Natural killer cell (primary cell): ENCODE measurements around the gene CRIP1. TPM values are rescaled to one million over a fixed set of nuclear protein-coding genes. Genes with fewer than 3 reads are reported as not detected.
A peak's percentile ranks its signal among the peaks of the same experiment; 100 is the strongest.

Experiments
- ATAC-seq, 3 donors: fragments of 150-1000 bp in 2 of 3; fragments of 200-7000 bp in 1 of 3; cut with Tn5 transposase; 1 replicate in 1 of 3; 2 replicates in 2 of 3; pipeline ENCODE4 v1.10.0; 2021; ENCODE audit warnings: mild to moderate bottlenecking in 2 of 3, moderate library complexity in 2 of 3
- DNase-seq, 2 donors: peaks; one replicate each; pipeline versions ENCODE4 v3.0.0 to v3.0.0-alpha.2; 2013 to 2021; ENCODE audit warnings: mixed read lengths in 1 of 2
- H3K27ac ChIP-seq: one replicate; pipeline ENCODE4 v1.5.1; 2013; ENCODE audit warnings: mild to moderate bottlenecking, low read length
- H3K27me3 ChIP-seq: one replicate; pipeline ENCODE4 v1.6.1; 2013; ENCODE audit warnings: low read length; ENCODE audit not compliant: control insufficient read depth, insufficient read depth
- H3K36me3 ChIP-seq: one replicate; pipeline ENCODE4 v1.6.1; 2013; ENCODE audit warnings: low read length; ENCODE audit not compliant: control insufficient read depth, insufficient read depth
- H3K4me1 ChIP-seq: one replicate; pipeline ENCODE4 v1.6.1; 2013; ENCODE audit warnings: low read length; ENCODE audit not compliant: control insufficient read depth, insufficient read depth
- H3K4me3 ChIP-seq: one replicate; pipeline ENCODE4 v1.5.1; 2013; ENCODE audit warnings: low read length
- H3K9me3 ChIP-seq: one replicate; pipeline ENCODE4 v1.6.1; 2013; ENCODE audit warnings: low read length; ENCODE audit not compliant: control insufficient read depth, insufficient read depth
- H3K27ac Mint-ChIP-seq, 2 donors: one replicate each; pipeline ENCODE4 v1.8.0; 2022; ENCODE audit warnings: mild to moderate bottlenecking in 2 of 2, mixed read lengths in 2 of 2, moderate library complexity in 1 of 2
- H3K27me3 Mint-ChIP-seq, 2 donors: one replicate each; pipeline ENCODE4 v1.8.0; 2022; ENCODE audit warnings: low read depth in 2 of 2, mixed read lengths in 2 of 2
- H3K36me3 Mint-ChIP-seq: one replicate; pipeline ENCODE4 v1.8.0; 2022; ENCODE audit warnings: mixed read lengths
- H3K4me1 Mint-ChIP-seq, 2 donors: one replicate each; pipeline ENCODE4 v1.8.0; 2022; ENCODE audit warnings: mixed read lengths in 2 of 2
- H3K4me3 Mint-ChIP-seq: one replicate; pipeline ENCODE4 v1.8.0; 2022; ENCODE audit warnings: mild to moderate bottlenecking, moderate library complexity, mixed read lengths
- H3K9me3 Mint-ChIP-seq, 2 donors: one replicate each; pipeline ENCODE4 v1.8.0; 2022; ENCODE audit warnings: mixed read lengths in 2 of 2
- WGBS: methylation state at CpG from one replicate; pipeline ENCODE4 v1.1.7; 2013; ENCODE audit warnings: missing lambda C conversion rate; ENCODE audit not compliant: insufficient coverage; 5-methylcytosine and 5-hydroxymethylcytosine counted together
- intact Hi-C: fragments of 100-400 bp; cut with micrococcal nuclease; formaldehyde crosslinking; loops from one replicate; pipeline ENCODE4 v1.14.2; 2022
- total RNA-seq, 4 donors: library from RNA; stranded (reverse); fragments of 120-200 nt in 1 of 4; gene quantifications; one replicate each; pipeline versions ENCODE4 v1.2.3 to v1.2.4, GENCODE V29; 2013 to 2022
- TF ChIP-seq, protein P1 (sequence below): fragments of 200-600 bp; IDR thresholded peaks from one replicate; pipeline ENCODE4 v1.8.0; 2022; ENCODE audit warnings: antibody characterized with exemption

CRIP1 gene
- total RNA-seq, 3 donors from 2014 or later (not counting 1 experiment from before 2014, with no cell fraction given): 276 to 334 (median 290) TPM

DNA sequence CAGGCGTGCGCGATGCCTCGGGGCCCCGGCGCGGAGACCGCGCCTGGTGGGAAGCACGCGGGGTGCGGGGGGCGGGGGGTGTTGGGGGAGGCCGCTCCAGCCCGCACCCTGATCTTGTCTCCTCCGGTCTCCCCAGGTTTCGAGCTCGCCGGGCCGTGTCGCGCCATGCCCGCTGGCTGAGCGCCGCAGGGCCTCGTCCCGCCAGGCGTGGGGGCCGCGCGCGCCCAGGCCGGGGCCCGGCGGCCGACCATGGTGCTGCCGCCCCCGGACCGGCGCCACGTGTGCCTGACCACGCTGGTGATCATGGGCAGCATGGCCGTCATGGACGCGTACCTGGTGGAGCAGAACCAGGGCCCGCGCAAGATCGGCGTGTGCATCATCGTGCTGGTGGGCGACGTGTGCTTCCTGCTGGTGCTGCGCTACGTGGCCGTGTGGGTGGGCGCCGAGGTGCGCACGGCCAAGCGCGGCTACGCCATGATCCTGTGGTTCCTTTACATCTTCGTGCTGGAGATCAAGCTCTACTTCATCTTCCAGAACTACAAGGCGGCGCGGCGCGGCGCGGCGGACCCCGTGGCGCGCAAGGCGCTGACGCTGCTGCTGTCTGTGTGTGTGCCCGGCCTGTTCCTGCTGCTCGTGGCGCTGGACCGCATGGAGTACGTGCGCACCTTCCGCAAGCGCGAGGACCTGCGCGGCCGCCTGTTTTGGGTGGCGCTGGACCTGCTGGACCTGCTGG, 42.1 kb downstream of the CRIP1 start:
- Histone ChIP-seq H3K27me3 (peaks cover 15% of the 10 kb centered on the region), H3K4me1 (peaks cover 60% of the 10 kb centered on the region), H3K4me3 (no peak overlapping the region), H3K9me3 (no peaks in the 10 kb centered on the region), H3K36me3 (no peaks in the 10 kb centered on the region), H3K27ac (no peak overlapping the region)
- Mint-ChIP-seq H3K4me1 (peaks cover 4 to 23% of the 10 kb centered on the region in 2 donors), H3K4me3 (peak overlapping the region; percentile 81), H3K36me3 (no peaks in the 10 kb centered on the region), H3K9me3 (no peaks in the 10 kb centered on the region), H3K27ac (peak overlapping the region in 1 of 2 donors; percentile 31), H3K27me3 (peaks cover 0 to 45% of the 10 kb centered on the region in 2 donors)
- DNase-seq (peak in 1 of 2 donors; percentile 47), ATAC-seq (peak; percentile 6 to 22 (median 8))
- 13% methylated on average over 89 of the region's 89 CpGs for WGBS
- intact Hi-C loops: loop anchor here (2.0 to 5.0 kb wide), 2 partner anchors 36 to 158 kb away; partner anchors contain the start of gene TEDC1
- TF ChIP-seq, protein P1, sequence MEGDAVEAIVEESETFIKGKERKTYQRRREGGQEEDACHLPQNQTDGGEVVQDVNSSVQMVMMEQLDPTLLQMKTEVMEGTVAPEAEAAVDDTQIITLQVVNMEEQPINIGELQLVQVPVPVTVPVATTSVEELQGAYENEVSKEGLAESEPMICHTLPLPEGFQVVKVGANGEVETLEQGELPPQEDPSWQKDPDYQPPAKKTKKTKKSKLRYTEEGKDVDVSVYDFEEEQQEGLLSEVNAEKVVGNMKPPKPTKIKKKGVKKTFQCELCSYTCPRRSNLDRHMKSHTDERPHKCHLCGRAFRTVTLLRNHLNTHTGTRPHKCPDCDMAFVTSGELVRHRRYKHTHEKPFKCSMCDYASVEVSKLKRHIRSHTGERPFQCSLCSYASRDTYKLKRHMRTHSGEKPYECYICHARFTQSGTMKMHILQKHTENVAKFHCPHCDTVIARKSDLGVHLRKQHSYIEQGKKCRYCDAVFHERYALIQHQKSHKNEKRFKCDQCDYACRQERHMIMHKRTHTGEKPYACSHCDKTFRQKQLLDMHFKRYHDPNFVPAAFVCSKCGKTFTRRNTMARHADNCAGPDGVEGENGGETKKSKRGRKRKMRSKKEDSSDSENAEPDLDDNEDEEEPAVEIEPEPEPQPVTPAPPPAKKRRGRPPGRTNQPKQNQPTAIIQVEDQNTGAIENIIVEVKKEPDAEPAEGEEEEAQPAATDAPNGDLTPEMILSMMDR: peak; percentile 57

DNA sequence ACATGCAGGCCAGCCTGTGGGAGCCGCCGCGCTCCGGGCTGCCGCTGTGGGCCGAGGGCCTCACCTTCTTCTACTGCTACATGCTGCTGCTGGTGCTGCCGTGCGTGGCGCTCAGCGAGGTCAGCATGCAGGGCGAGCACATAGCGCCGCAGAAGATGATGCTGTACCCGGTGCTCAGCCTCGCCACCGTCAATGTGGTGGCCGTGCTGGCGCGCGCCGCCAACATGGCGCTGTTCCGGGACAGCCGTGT, 42.6 kb downstream of the CRIP1 start:
- 33% methylated on average over 24 of the region's 24 CpGs for whole genome bisulfite sequencing
- peak overlapping the region in 1 of 2 donors; percentile 31 for H3K27ac Mint-ChIP-seq
- H3K4me1 Mint-ChIP-seq: peaks cover 4 to 23% of the 10 kb centered on the region in 2 donors
- ATAC-seq: no peak
- no peak for DNase-seq
- H3K9me3 Mint-ChIP-seq: no peaks in the 10 kb centered on the region
- peaks cover 60% of the 10 kb centered on the region for H3K4me1 ChIP-seq
- H3K4me3 ChIP-seq: no peak overlapping the region
- H3K27me3 Mint-ChIP-seq: peaks cover 0 to 47% of the 10 kb centered on the region in 2 donors
- H3K9me3 ChIP-seq: no peaks in the 10 kb centered on the region
- H3K27ac ChIP-seq: no peak overlapping the region
- no peaks in the 10 kb centered on the region for H3K36me3 ChIP-seq
- intact Hi-C loops: loop anchor here (2.0 to 5.0 kb wide), 2 partner anchors 37 to 158 kb away; partner anchors contain the start of gene TEDC1
- H3K36me3 Mint-ChIP-seq: no peaks in the 10 kb centered on the region
- H3K27me3 ChIP-seq: peaks cover 15% of the 10 kb centered on the region
- H3K4me3 Mint-ChIP-seq: peak overlapping the region; percentile 81
- TF ChIP-seq, protein P1: no peak

DNA sequence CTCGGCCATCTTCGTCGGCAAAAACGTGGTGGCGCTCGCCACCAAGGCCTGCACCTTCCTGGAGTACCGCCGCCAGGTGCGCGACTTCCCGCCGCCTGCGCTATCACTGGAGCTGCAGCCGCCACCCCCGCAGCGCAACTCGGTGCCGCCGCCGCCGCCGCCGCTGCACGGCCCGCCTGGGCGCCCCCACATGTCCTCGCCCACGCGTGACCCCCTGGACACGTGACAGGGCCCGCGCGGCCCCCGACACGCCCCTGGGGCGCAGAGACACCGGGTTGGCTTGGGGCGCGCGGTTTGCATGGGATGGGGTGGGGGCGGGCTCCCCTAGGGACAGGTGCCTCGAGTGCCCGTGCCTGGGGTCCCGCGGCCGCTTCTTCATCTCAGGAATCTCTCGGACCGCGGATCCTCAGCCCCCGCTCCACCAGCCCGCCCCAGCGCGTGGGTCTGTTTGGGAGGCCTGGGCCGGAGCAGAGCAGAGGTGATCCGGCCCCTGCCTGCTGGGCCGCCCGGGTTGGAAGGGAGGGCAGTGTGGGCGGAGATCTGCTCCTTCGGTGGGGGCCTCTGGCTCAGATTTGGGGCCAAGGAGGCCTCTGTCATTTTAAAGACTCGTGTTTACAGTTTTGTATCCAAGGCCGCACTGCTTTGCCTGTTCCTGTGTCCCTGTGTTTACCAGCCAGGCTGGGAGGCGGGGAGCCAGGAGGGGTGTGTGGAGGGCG, 43.0 kb downstream of the CRIP1 start:
- Mint-ChIP-seq H3K4me1 (peaks cover 4 to 23% of the 10 kb centered on the region in 2 donors), H3K27ac (no peak overlapping the region)

More for the DNA sequence above, 43.0 kb downstream of the CRIP1 start:
- Histone ChIP-seq H3K27me3 (peaks cover 15% of the 10 kb centered on the region), H3K4me1 (peaks cover 60% of the 10 kb centered on the region), H3K27ac (no peak overlapping the region), H3K4me3 (no peak overlapping the region), H3K9me3 (no peaks in the 10 kb centered on the region), H3K36me3 (no peaks in the 10 kb centered on the region)
- intact Hi-C loops: loop anchor here (2.0 to 5.0 kb wide), 2 partner anchors 37 to 159 kb away; partner anchors contain the start of gene TEDC1
- Mint-ChIP-seq H3K27me3 (peaks cover 0 to 42% of the 10 kb centered on the region in 2 donors), H3K36me3 (no peaks in the 10 kb centered on the region), H3K4me3 (peak overlapping the region; percentile 81), H3K9me3 (no peaks in the 10 kb centered on the region)
- DNase-seq (peak in 1 of 2 donors; percentile 67), ATAC-seq (no peak)
- TF ChIP-seq, protein P1: no peak
- WGBS: 45% methylated on average over 63 of the region's 63 CpGs
